Lung (tissue), 12 donors: ENCODE data around the gene RAB27A. TPM values are rescaled to one million over a fixed set of nuclear protein-coding genes. Genes with fewer than 3 reads are reported as not detected.

Experiments used
- ATAC-seq: fragments of 200-7000 bp; cut with Tn5 transposase; one replicate; pipeline ENCODE4 v1.9.1; 2020; ENCODE audit warnings: moderate number of reproducible peaks; ENCODE audit not compliant: insufficient read depth, low FRiP score
- DNase-seq, 3 donors: peaks; one replicate each; pipeline ENCODE4 v3.0.0-alpha.2; 2013 to 2017
- H3K27ac ChIP-seq, 2 donors: one replicate each; pipeline ENCODE4 v1.5.1; 2013; ENCODE audit warnings: mild to moderate bottlenecking in 2 of 2, moderate library complexity in 2 of 2, control low read depth in 1 of 2, inconsistent platforms in 1 of 2, low read depth in 1 of 2, low read length in 1 of 2
- H3K27me3 ChIP-seq, 3 donors: one replicate each; pipeline ENCODE4 v1.5.1; 2013; ENCODE audit warnings: low read length in 2 of 3; ENCODE audit not compliant: control insufficient read depth in 3 of 3, insufficient read depth in 3 of 3
- H3K36me3 ChIP-seq, 4 donors: one replicate each; pipeline ENCODE4 v1.5.1; 2013; ENCODE audit warnings: low read length in 4 of 4, mild to moderate bottlenecking in 1 of 4, moderate library complexity in 1 of 4; ENCODE audit not compliant: control insufficient read depth in 4 of 4, insufficient read depth in 4 of 4
- H3K4me1 ChIP-seq, 5 donors: one replicate each; pipeline ENCODE4 v1.5.1; 2013; ENCODE audit warnings: low read length in 5 of 5, mild to moderate bottlenecking in 2 of 5, moderate library complexity in 1 of 5; ENCODE audit not compliant: control insufficient read depth in 5 of 5, insufficient read depth in 5 of 5
- H3K4me3 ChIP-seq: one replicate; pipeline ENCODE4 v1.5.1; 2013; ENCODE audit warnings: mild to moderate bottlenecking, control low read depth, moderate library complexity
- H3K9ac ChIP-seq, 2 donors: one replicate each; pipeline ENCODE4 v1.5.1; 2013; ENCODE audit warnings: low read length in 2 of 2, control low read depth in 1 of 2; ENCODE audit not compliant: insufficient read depth in 1 of 2
- H3K9me3 ChIP-seq, 4 donors: one replicate each; pipeline ENCODE4 v1.5.1; 2013; ENCODE audit warnings: low read length in 3 of 4, mild to moderate bottlenecking in 1 of 4, moderate library complexity in 1 of 4; ENCODE audit not compliant: control insufficient read depth in 4 of 4, insufficient read depth in 3 of 4
- WGBS, 2 donors: extraction: QIAGEN DNeasy Blood & Tissue Kit; methylation state at CpG; one replicate each; pipeline ENCODE4 v1.1.7; 2013; 5-methylcytosine and 5-hydroxymethylcytosine counted together
- polyA plus RNA-seq, 2 donors: library from polyadenylated mRNA; stranded (reverse); fragments of 200-250 nt; gene quantifications; one replicate each; pipeline ENCODE4 v1.2.1, GENCODE V29; 2013
- total RNA-seq, 2 donors: library from RNA; depleted of rRNA in 1 of 2; stranded (reverse); fragments of >200 nt in 1 of 2; gene quantifications; one replicate each; pipeline ENCODE4 v1.2.1, GENCODE V29; 2014 to 2021
- TF ChIP-seq, protein P1 (sequence below): IDR thresholded peaks from 2 replicates; pipeline ENCODE4 v1.5.1; 2012; ENCODE audit warnings: mild to moderate bottlenecking; ENCODE audit errors: control extremely low read depth, extremely low read depth
- donor health status: control.
- donor health status: control.
- donor health status: Bipolar disorder and iron deficiency.
- donor health status: healthy.
- donor health status: DM: yes; HTN: yes; CAD: no.

RAB27A gene
- total and polyA plus RNA-seq, 4 donors, result 24.4 to 77.1 (median 63.4) TPM

DNA sequence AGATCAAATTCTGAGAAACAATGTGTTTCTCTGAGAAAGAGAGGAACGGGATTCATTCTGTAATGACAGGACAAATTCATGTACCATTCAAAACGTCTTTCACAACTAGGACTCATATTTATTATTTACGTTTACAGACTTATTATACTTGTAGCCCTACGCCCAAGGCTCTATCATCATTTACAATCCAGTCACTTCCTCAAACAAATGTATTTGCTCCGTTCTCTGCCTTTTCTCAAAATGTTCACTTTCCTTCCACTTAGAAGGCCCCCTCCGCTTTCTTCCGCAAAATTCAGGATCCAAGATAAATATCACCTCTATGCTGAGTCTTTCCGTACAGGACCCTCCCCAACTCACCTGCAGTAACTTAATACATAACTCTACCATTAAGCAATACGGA lies 93.6 kb downstream of the RAB27A start:
- Histone ChIP-seq H3K27me3 (no peaks in the 10 kb centered on the region), H3K36me3 (peaks cover 4 to 11% (median 7%) of the 10 kb centered on the region in 4 donors), H3K9ac (peak overlapping the region; percentile 98 to 99), H3K4me3 (peak overlapping the region; percentile 81), H3K27ac (peak overlapping the region; percentile 81 to 93), H3K9me3 (no peaks in the 10 kb centered on the region), H3K4me1 (peaks cover 0 to 26% (median 12%) of the 10 kb centered on the region in 5 donors)
- peak in 1 of 3 donors; percentile 12 for DNase-seq
- WGBS, 2 donors, result 1 to 2% methylated on average over 9 of the region's 9 CpGs
- TF ChIP-seq, protein P1, sequence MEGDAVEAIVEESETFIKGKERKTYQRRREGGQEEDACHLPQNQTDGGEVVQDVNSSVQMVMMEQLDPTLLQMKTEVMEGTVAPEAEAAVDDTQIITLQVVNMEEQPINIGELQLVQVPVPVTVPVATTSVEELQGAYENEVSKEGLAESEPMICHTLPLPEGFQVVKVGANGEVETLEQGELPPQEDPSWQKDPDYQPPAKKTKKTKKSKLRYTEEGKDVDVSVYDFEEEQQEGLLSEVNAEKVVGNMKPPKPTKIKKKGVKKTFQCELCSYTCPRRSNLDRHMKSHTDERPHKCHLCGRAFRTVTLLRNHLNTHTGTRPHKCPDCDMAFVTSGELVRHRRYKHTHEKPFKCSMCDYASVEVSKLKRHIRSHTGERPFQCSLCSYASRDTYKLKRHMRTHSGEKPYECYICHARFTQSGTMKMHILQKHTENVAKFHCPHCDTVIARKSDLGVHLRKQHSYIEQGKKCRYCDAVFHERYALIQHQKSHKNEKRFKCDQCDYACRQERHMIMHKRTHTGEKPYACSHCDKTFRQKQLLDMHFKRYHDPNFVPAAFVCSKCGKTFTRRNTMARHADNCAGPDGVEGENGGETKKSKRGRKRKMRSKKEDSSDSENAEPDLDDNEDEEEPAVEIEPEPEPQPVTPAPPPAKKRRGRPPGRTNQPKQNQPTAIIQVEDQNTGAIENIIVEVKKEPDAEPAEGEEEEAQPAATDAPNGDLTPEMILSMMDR, result no peak
- ATAC-seq, result no peak

DNA sequence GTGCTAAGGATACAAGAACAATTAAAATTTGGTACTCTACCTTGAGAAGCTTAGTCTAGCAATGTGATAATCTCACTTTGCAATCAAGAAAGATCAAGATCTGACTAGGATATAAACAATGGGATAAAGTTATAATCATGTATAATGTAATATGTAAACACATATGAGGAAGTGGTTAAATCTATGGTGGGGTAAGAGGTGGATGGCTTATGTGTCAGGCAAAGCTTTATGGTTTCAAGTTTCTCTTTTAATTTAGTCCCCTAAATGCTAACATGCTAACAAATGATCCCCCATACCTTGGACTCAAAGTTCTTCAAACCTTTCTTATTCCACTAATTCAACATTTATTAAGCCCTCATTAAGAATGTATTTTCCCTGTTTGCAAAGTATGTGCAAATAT lies 95.4 kb downstream of the RAB27A start:
- TF ChIP-seq, protein P1, result no peak
- H3K4me1 ChIP-seq, result peaks cover 0 to 26% (median 12%) of the 10 kb centered on the region in 5 donors
- no peak overlapping the region for H3K27ac ChIP-seq
- peak overlapping the region in 1 of 2 donors; percentile 7 for H3K9ac ChIP-seq
- H3K27me3 ChIP-seq, result no peaks in the 10 kb centered on the region
- no peak overlapping the region for H3K4me3 ChIP-seq
- ATAC-seq (no peak), DNase-seq (no peak)
- peaks cover 7 to 15% (median 12%) of the 10 kb centered on the region in 4 donors for H3K36me3 ChIP-seq
- no peaks in the 10 kb centered on the region for H3K9me3 ChIP-seq

DNA sequence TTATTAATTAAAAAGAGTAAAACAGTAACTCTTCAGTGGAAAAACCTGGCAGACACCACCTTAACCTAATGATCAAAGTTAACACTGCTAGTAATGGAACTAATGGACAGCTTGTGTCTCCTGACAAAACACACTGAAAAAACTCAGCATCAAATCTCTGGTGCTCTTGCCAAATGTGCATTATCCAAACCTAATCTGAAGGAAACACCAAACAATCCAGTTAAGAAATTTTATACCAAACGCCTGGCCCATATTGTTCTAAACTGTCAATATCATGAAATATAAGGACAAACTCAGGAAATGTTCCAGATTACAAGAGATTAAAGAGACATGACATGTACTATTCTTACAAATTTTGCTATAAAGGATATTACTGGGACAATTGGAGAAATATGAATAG lies 103.3 kb downstream of the RAB27A start:
- Histone ChIP-seq H3K9ac (no peak overlapping the region), H3K36me3 (peaks cover 6 to 31% (median 11%) of the 10 kb centered on the region in 4 donors), H3K27ac (no peak overlapping the region), H3K9me3 (no peaks in the 10 kb centered on the region), H3K4me1 (no peaks in the 10 kb centered on the region), H3K27me3 (no peaks in the 10 kb centered on the region), H3K4me3 (no peak overlapping the region)
- 56 to 74% methylated on average over 1 of the region's 1 CpG for WGBS, 2 donors
- TF ChIP-seq, protein P1, result no peak
- ATAC-seq, result no peak
- no peak for DNase-seq

DNA sequence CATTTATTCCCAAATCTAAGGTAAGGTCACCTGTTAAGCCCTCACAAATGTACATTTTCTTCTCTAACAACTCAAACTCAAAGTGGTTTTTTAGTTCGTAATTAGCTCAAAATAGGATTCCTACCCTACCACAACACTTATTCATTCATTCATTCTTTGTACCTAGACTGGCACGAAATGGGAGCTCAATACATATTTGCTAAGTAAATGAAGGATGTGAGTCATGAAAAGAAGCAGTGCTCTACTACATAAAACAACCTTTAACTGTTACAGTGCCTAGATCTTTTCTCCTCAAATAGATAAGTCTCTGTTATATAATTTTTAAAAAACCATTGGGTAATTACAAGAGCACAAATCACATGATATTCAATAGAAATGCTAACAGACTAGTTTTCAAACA lies 105.9 kb downstream of the RAB27A start:
- H3K9me3 ChIP-seq, result no peaks in the 10 kb centered on the region
- H3K4me1 ChIP-seq, result no peaks in the 10 kb centered on the region
- ATAC-seq (no peak), DNase-seq (no peak)
- 68 to 91% methylated on average over 2 of the region's 2 CpGs for WGBS, 2 donors
- no peak overlapping the region for H3K9ac ChIP-seq
- TF ChIP-seq, protein P1, result no peak
- H3K36me3 ChIP-seq, result peaks cover 2 to 31% (median 12%) of the 10 kb centered on the region in 4 donors
- no peaks in the 10 kb centered on the region for H3K27me3 ChIP-seq
- no peak overlapping the region for H3K27ac ChIP-seq
- no peak overlapping the region for H3K4me3 ChIP-seq
